Lower leg skin (tissue), 3 donors: ENCODE measurements around the gene TREML4.

Source experiments
- CTCF ChIP-seq, 3 donors: fragments of 450-650 bp; IDR thresholded peaks; one replicate each; pipeline ENCODE4 v1.5.1; 2016; ENCODE audit warnings: antibody characterized with exemption in 3 of 3, mild to moderate bottlenecking in 3 of 3, moderate library complexity in 2 of 3
- POLR2A ChIP-seq, 2 donors: fragments of 450-650 bp; IDR thresholded peaks; one replicate each; pipeline ENCODE4 v1.6.1; 2016 to 2017; ENCODE audit warnings: antibody characterized with exemption in 2 of 2, mild to moderate bottlenecking in 1 of 2, moderate library complexity in 1 of 2

- TF ChIP-seq POLR2A (IDR thresholded peaks at IDR 0.05) (no peak), CTCF (IDR thresholded peaks at IDR 0.05) (no peak)
These were observed 35.1 kb downstream of the TREML4 start for GRCh38 chr6:41263267-41263666.
